HCT116 (cell line): ENCODE data around the gene TOMM70. TPM values are rescaled to one million over a fixed set of nuclear protein-coding genes. Genes with fewer than 3 reads are reported as not detected.

Experiments used
- ATAC-seq: fragments of 200-7000 bp; cut with Tn5 transposase; 2 replicates; pipeline ENCODE4 v1.9.1; 2020; ENCODE audit warnings: mild to moderate bottlenecking, moderate library complexity
- BruUV-seq: library from RNA; stranded (reverse); fragments of 400-500 nt; replicated peaks from 2 replicates; lab custom pipeline; 2021; lab: Mats Ljungman, UMichigan
- CTCF ChIA-PET: fragments of 300-600 bp; sonication (Branson Sonifier 250); formaldehyde crosslinking; loops from one replicate; lab custom pipeline; 2021; ENCODE audit warnings: antibody characterized with exemption; lab: Charles Lee
- POLR2A ChIA-PET: fragments of 300-600, 350-600 bp; sonication (Branson Sonifier 250); formaldehyde crosslinking; loops from one replicate; lab custom pipeline; 2021; ENCODE audit warnings: antibody characterized with exemption; lab: Charles Lee
- RAD21 ChIA-PET, 2 experiments: fragments of 300-600 bp; sonication (Branson Sonifier 250); formaldehyde crosslinking; loops; one replicate each; lab custom pipeline; 2023; ENCODE audit warnings: low total read pairs in 2 of 2; ENCODE audit not compliant: uncharacterized antibody in 2 of 2, unreplicated experiment in 2 of 2, low non-redundant PET in 1 of 2; lab: Charles Lee
- DNase-seq: peaks from one replicate; pipeline ENCODE4 v3.0.0-alpha.2; 2010; ENCODE audit warnings: low read depth, low spot score
- H2AFZ ChIP-seq: fragments of 200-600 bp; shearing (Covaris generic), sonication (generic); 2 replicates; pipeline ENCODE4 v1.6.1; 2017; ENCODE audit warnings: low read depth, mixed run types, mixed read lengths, antibody characterized with exemption, low read length; ENCODE audit not compliant: poor library complexity, severe bottlenecking
- H3K27ac ChIP-seq: 2 replicates; pipeline ENCODE4 v1.5.1; 2012; ENCODE audit warnings: low read depth, low read length
- H3K27me3 ChIP-seq: fragments of 200-600 bp; sonication (generic); 2 replicates; pipeline ENCODE4 v1.6.1; 2016; ENCODE audit warnings: mixed run types, low read length, mixed read lengths; ENCODE audit not compliant: insufficient read depth
- H3K36me3 ChIP-seq, 2 experiments: fragments of 200-500 bp in 1 of 2; fragments of 200-600 bp in 1 of 2; sonication (Bioruptor generic) in 1 of 2; sonication (generic) in 1 of 2; 2 replicates each; pipeline versions ENCODE4 v1.5.1 to v1.6.1; 2014 to 2016; ENCODE audit warnings: low read length in 2 of 2, inconsistent platforms in 1 of 2, mixed read lengths in 1 of 2, mixed run types in 1 of 2; ENCODE audit not compliant: insufficient read depth in 2 of 2, control insufficient read depth in 1 of 2
- H3K4me1 ChIP-seq, 2 experiments: fragments of 200-600 bp in 1 of 2; sonication (generic) in 1 of 2; 2 replicates each; pipeline versions ENCODE4 v1.5.1 to v1.6.1; 2012 to 2017; ENCODE audit warnings: low read length in 2 of 2, inconsistent platforms in 1 of 2, mild to moderate bottlenecking in 1 of 2, mixed read lengths in 1 of 2, mixed run types in 1 of 2, moderate library complexity in 1 of 2; ENCODE audit not compliant: insufficient read depth in 2 of 2, control insufficient read depth in 1 of 2
- H3K4me2 ChIP-seq: fragments of 200-600 bp; sonication (generic); 2 replicates; pipeline ENCODE4 v1.6.1; 2017; ENCODE audit warnings: mixed run types, low read length, mixed read lengths
- H3K4me3 ChIP-seq, 2 experiments: fragments of 200-600 bp in 1 of 2; sonication (generic) in 1 of 2; replicated peaks in 1 of 2; 2 replicates each; pipeline ENCODE4 v1.5.1; 2011 to 2016; ENCODE audit warnings: low read length in 2 of 2, control low read depth in 1 of 2, low read depth in 1 of 2, mild to moderate bottlenecking in 1 of 2, mixed read lengths in 1 of 2, mixed run types in 1 of 2
- H3K79me2 ChIP-seq: fragments of 200-600 bp; sonication (generic); 2 replicates; pipeline ENCODE4 v1.6.1; 2017; ENCODE audit warnings: mild to moderate bottlenecking, mixed run types, low read length, moderate library complexity, mixed read lengths; ENCODE audit not compliant: insufficient read depth
- H3K9ac ChIP-seq: fragments of 200-600 bp; sonication (generic); 2 replicates; pipeline ENCODE4 v1.6.1; 2016; ENCODE audit warnings: low read length, mixed read lengths
- H3K9me2 ChIP-seq: fragments of 200-600 bp; sonication (generic), shearing (Covaris generic); 2 replicates; pipeline ENCODE4 v1.6.1; 2017; ENCODE audit warnings: mixed run types, mild to moderate bottlenecking, moderate library complexity; ENCODE audit not compliant: insufficient read depth
- H3K9me3 ChIP-seq, 2 experiments: fragments of 200-500 bp in 1 of 2; fragments of 200-600 bp in 1 of 2; sonication (Bioruptor generic) in 1 of 2; sonication (generic) in 1 of 2; 2 replicates each; pipeline ENCODE4 v1.6.1; 2014 to 2017; ENCODE audit warnings: low read length in 2 of 2, mixed read lengths in 2 of 2, inconsistent platforms in 1 of 2, low read depth in 1 of 2, mild to moderate bottlenecking in 1 of 2, mixed run types in 1 of 2, moderate library complexity in 1 of 2; ENCODE audit not compliant: control insufficient read depth in 1 of 2, insufficient read depth in 1 of 2
- H4K20me1 ChIP-seq: fragments of 200-600 bp; sonication (generic), shearing (Covaris generic); 2 replicates; pipeline ENCODE4 v1.6.1; 2017; ENCODE audit warnings: mixed run types, mild to moderate bottlenecking, moderate library complexity; ENCODE audit not compliant: insufficient read depth
- ATF3 ChIP-seq: IDR thresholded peaks from 2 replicates; pipeline ENCODE4 v1.6.1; 2012
- CBX3 ChIP-seq: IDR thresholded peaks from 2 replicates; pipeline ENCODE4 v1.6.1; 2012; ENCODE audit warnings: low read depth
- CEBPB ChIP-seq: IDR thresholded peaks from 2 replicates; pipeline ENCODE4 v1.6.1; 2012; ENCODE audit warnings: low read depth
- CTCF ChIP-seq, 3 experiments: fragments of 200-600 bp in 1 of 3; sonication (generic) in 1 of 3; IDR thresholded peaks in 2 of 3; conservative IDR thresholded peaks in 1 of 3; 2 replicates each; pipeline ENCODE4 v1.5.1; 2012 to 2017; ENCODE audit warnings: low read depth in 2 of 3, low read length in 2 of 3, antibody characterized with exemption in 1 of 3, borderline replicate concordance in 1 of 3, control low read depth in 1 of 3, mild to moderate bottlenecking in 1 of 3, mixed read lengths in 1 of 3, mixed run types in 1 of 3, moderate library complexity in 1 of 3; ENCODE audit not compliant: insufficient read depth in 1 of 3
- EGR1 ChIP-seq: IDR thresholded peaks from 2 replicates; pipeline ENCODE4 v1.6.1; 2012; ENCODE audit warnings: low read depth
- EZH2phosphoT487 ChIP-seq: fragments of 200-600 bp; IDR thresholded peaks from 2 replicates; pipeline ENCODE4 v1.6.1; 2018; ENCODE audit warnings: antibody characterized with exemption, borderline replicate concordance
- FOSL1 ChIP-seq: IDR thresholded peaks from 2 replicates; pipeline ENCODE4 v1.6.1; 2012; ENCODE audit warnings: low read depth
- JUND ChIP-seq: IDR thresholded peaks from 2 replicates; pipeline ENCODE4 v1.6.1; 2012
- MAX ChIP-seq: IDR thresholded peaks from 2 replicates; pipeline ENCODE4 v1.6.1; 2012
- POLR2A ChIP-seq: IDR thresholded peaks from 2 replicates; pipeline ENCODE4 v1.7.0; 2011; ENCODE audit warnings: borderline replicate concordance; ENCODE audit not compliant: insufficient read depth, insufficient read length; ENCODE audit errors: extremely low read depth
- RAD21 ChIP-seq: IDR thresholded peaks from 2 replicates; pipeline ENCODE4 v1.6.1; 2012; ENCODE audit warnings: low read depth, mild to moderate bottlenecking
- SIN3A ChIP-seq: IDR thresholded peaks from 2 replicates; pipeline ENCODE4 v1.6.1; 2012; ENCODE audit warnings: low read depth
- SP1 ChIP-seq: IDR thresholded peaks from 2 replicates; pipeline ENCODE4 v1.6.1; 2012; ENCODE audit warnings: low read depth
- SRF ChIP-seq: IDR thresholded peaks from 2 replicates; pipeline ENCODE4 v1.6.1; 2012; ENCODE audit warnings: low read depth
- TCF7L2 ChIP-seq: IDR thresholded peaks from 2 replicates; pipeline ENCODE4 v1.7.0; 2011; ENCODE audit warnings: borderline replicate concordance, inconsistent platforms; ENCODE audit not compliant: insufficient read depth, insufficient read length; ENCODE audit errors: extremely low read depth
- ZBTB33 ChIP-seq: IDR thresholded peaks from 2 replicates; pipeline ENCODE4 v1.6.1; 2011; ENCODE audit warnings: mild to moderate bottlenecking, low read length, moderate library complexity; ENCODE audit not compliant: insufficient replicate concordance; ENCODE audit errors: extremely low read depth
- ZNF274 ChIP-seq: fragments of 200-500 bp; sonication (Bioruptor generic); IDR thresholded peaks from 2 replicates; pipeline ENCODE4 v1.6.1; 2014; ENCODE audit warnings: mild to moderate bottlenecking, low read depth, low read length, inconsistent platforms
- intact Hi-C: fragments of 100-400 bp; cut with micrococcal nuclease; formaldehyde crosslinking; loops from 2 replicates; pipeline ENCODE4 v1.10.0; 2022
- total RNA-seq: library from RNA; stranded (reverse); gene quantifications from one replicate; pipeline ENCODE4 v1.2.1, GENCODE V29; 2021; ENCODE audit not compliant: unreplicated experiment

The TOMM70 gene
- total RNA-seq, 1 experiment from 2014 or later, result 54.9 TPM

GRCh38 chr3:100440895-100441294, 40.0 kb upstream of the TOMM70 start:
- Histone ChIP-seq H3K79me2 (no peaks in the 10 kb centered on the region), H3K27me3 (no peaks in the 10 kb centered on the region), H3K9me3 (no peaks in the 10 kb centered on the region), H4K20me1 (no peaks in the 10 kb centered on the region), H3K9me2 (no peaks in the 10 kb centered on the region), H3K4me2 (no peak overlapping the region), H3K4me3 (no peak overlapping the region), H3K4me1 (no peaks in the 10 kb centered on the region), H2AFZ (no peak overlapping the region), H3K36me3 (no peaks in the 10 kb centered on the region), H3K27ac (no peak overlapping the region), H3K9ac (no peak overlapping the region)
- POLR2A ChIA-PET, result no interaction called here
- RAD21 ChIA-PET, result no interaction called here
- intact Hi-C loops, result no loop called here
- DNase-seq, result no peak
- TF ChIP-seq CBX3 (no peak), TCF7L2 (peak; percentile 38)
- no peak for ATAC-seq
- no TSS peak for BruUV-seq
- CTCF ChIA-PET, result no interaction called here

GRCh38 chr3:100438623-100438974, 37.7 kb upstream of the TOMM70 start:
- no peak overlapping the region for H3K4me2 ChIP-seq
- H3K27ac ChIP-seq, result no peak overlapping the region
- BruUV-seq, result no TSS peak
- H3K9me2 ChIP-seq, result no peaks in the 10 kb centered on the region
- H3K79me2 ChIP-seq, result no peaks in the 10 kb centered on the region
- intact Hi-C loops, result no loop called here
- CTCF ChIA-PET, result interaction anchor here (2.5 kb wide), 1 partner anchor 24 kb away, joined by 7 read pairs; no protein-coding TSS in a partner anchor
- H4K20me1 ChIP-seq, result no peaks in the 10 kb centered on the region
- H2AFZ ChIP-seq, result no peak overlapping the region
- POLR2A ChIA-PET, result no interaction called here
- no peaks in the 10 kb centered on the region for H3K9me3 ChIP-seq
- RAD21 ChIA-PET, result no interaction called here
- DNase-seq (no peak), ATAC-seq (no peak)
- no peak overlapping the region for H3K4me3 ChIP-seq
- H3K4me1 ChIP-seq, result no peaks in the 10 kb centered on the region
- no peaks in the 10 kb centered on the region for H3K27me3 ChIP-seq
- no peak overlapping the region for H3K9ac ChIP-seq
- no peaks in the 10 kb centered on the region for H3K36me3 ChIP-seq
- TF ChIP-seq CBX3 (no peak), EGR1 (no peak), TCF7L2 (no peak), JUND (no peak), ATF3 (no peak), MAX (no peak), SP1 (no peak), RAD21 (no peak), ZNF274 (no peak), CTCF (IDR thresholded peaks at IDR 0.05 in 2 of 3, conservative IDR thresholded peaks at IDR 0.05 in 1 of 3; ENCODE audit: borderline replicate concordance in 1 of 3, insufficient read depth in 1 of 3, low read depth in 2 of 3, low read length in 2 of 3) (no peak), SIN3A (no peak), CEBPB (no peak), FOSL1 (no peak), EZH2phosphoT487 (no peak), ZBTB33 (no peak), POLR2A (no peak), SRF (no peak)
